HL-60 (cell line): Measurements from ENCODE around the gene WWOX.

Experiments
- DNase-seq, 2 experiments: peaks; one replicate each; pipeline ENCODE4 v3.0.0-alpha.2; 2010 to 2020; ENCODE audit warnings: low read depth in 1 of 2, low spot score in 1 of 2
- H3K27ac ChIP-seq: fragments of 250-450 bp; sonication (Bioruptor Pico); replicated peaks from 2 replicates; pipeline ENCODE4 v1.5.1; 2020; ENCODE audit warnings: mild to moderate bottlenecking, moderate library complexity
- H3K27me3 ChIP-seq: fragments of 250-450 bp; sonication (Bioruptor Pico); 2 replicates; pipeline ENCODE4 v1.5.1; 2021; ENCODE audit warnings: mild to moderate bottlenecking, moderate library complexity; ENCODE audit not compliant: insufficient read depth, poor library complexity, severe bottlenecking
- H3K4me3 ChIP-seq: replicated peaks from 2 replicates; pipeline ENCODE4 v1.5.1; 2011; ENCODE audit warnings: mild to moderate bottlenecking, control low read depth, low read length; ENCODE audit not compliant: insufficient read depth
- GABPA ChIP-seq: IDR thresholded peaks from 2 replicates; pipeline ENCODE4 v1.6.1; 2012; ENCODE audit warnings: low read depth
- POLR2AphosphoS5 ChIP-seq: IDR thresholded peaks from 2 replicates; pipeline ENCODE4 v1.6.1; 2012; ENCODE audit warnings: low read depth
- REST ChIP-seq: IDR thresholded peaks from 2 replicates; pipeline ENCODE4 v1.6.1; 2012; ENCODE audit warnings: low read depth; ENCODE audit not compliant: insufficient replicate concordance
- SPI1 ChIP-seq: IDR thresholded peaks from 2 replicates; pipeline ENCODE4 v1.6.1; 2012; ENCODE audit warnings: low read depth, mild to moderate bottlenecking, borderline replicate concordance
- TF ChIP-seq, protein P1 (sequence below): IDR thresholded peaks from one replicate; pipeline ENCODE4 v1.5.1; 2011; ENCODE audit warnings: low read length, control low read depth, inconsistent platforms; ENCODE audit not compliant: insufficient read depth

The WWOX gene

GRCh38 chr16:78538919-78539318 is 439.5 kb downstream of the WWOX start:
- Histone ChIP-seq H3K27ac (no peak overlapping the region), H3K27me3 (no peaks in the 10 kb centered on the region), H3K4me3 (no peak overlapping the region)
- no peak for DNase-seq
- TF ChIP-seq REST (no peak), GABPA (no peak), SPI1 (no peak), POLR2AphosphoS5 (no peak)
- TF ChIP-seq, protein P1, sequence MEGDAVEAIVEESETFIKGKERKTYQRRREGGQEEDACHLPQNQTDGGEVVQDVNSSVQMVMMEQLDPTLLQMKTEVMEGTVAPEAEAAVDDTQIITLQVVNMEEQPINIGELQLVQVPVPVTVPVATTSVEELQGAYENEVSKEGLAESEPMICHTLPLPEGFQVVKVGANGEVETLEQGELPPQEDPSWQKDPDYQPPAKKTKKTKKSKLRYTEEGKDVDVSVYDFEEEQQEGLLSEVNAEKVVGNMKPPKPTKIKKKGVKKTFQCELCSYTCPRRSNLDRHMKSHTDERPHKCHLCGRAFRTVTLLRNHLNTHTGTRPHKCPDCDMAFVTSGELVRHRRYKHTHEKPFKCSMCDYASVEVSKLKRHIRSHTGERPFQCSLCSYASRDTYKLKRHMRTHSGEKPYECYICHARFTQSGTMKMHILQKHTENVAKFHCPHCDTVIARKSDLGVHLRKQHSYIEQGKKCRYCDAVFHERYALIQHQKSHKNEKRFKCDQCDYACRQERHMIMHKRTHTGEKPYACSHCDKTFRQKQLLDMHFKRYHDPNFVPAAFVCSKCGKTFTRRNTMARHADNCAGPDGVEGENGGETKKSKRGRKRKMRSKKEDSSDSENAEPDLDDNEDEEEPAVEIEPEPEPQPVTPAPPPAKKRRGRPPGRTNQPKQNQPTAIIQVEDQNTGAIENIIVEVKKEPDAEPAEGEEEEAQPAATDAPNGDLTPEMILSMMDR: no peak

DNA sequence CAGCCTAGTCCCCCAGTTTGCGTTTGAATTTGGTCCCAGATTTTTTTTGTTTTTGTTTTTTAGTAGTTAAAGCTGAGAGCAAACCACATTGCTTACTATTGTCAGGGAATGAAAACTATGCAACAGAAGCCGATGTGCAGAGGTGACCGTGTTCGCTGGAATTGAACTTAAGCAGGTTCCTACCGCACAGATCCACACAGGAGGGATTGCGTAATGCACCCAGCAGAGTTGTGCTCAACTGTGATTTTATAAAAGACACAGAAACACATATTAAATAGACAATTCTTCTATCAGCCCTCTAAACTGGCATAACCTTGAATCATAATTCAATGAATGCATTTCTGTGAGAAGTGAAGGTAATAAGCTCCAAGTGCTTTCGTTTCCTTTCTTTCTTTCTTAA is 443.0 kb downstream of the WWOX start:
- H3K27me3 ChIP-seq: no peaks in the 10 kb centered on the region
- TF ChIP-seq GABPA (no peak), POLR2AphosphoS5 (no peak), SPI1 (no peak)
- H3K4me3 ChIP-seq: no peak overlapping the region
- H3K27ac ChIP-seq: no peak overlapping the region
- DNase-seq: no peak

DNA sequence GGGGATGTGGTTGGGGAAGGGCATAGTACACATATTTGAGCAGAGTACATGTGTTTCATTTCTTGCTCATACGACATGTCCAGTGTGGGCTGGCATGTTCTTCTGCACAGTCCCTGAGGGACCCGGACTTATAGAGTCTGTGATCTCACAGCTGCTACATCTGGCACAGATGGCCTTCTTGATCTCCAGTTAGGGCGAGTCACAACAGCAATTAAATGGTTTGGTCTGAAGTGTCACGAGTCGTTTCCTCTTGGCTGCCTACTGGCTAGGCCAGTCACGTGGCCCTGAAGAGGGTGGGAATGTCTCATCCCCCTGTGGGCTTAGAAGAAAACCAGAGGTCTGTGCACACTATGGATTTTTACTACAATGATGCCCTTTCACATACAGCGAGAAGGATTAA is 443.6 kb downstream of the WWOX start:
- TF ChIP-seq SPI1: no peak
- TF ChIP-seq, protein P1: no peak
- Histone ChIP-seq H3K27ac (no peak overlapping the region), H3K4me3 (no peak overlapping the region), H3K27me3 (no peaks in the 10 kb centered on the region)
- no peak for DNase-seq

DNA sequence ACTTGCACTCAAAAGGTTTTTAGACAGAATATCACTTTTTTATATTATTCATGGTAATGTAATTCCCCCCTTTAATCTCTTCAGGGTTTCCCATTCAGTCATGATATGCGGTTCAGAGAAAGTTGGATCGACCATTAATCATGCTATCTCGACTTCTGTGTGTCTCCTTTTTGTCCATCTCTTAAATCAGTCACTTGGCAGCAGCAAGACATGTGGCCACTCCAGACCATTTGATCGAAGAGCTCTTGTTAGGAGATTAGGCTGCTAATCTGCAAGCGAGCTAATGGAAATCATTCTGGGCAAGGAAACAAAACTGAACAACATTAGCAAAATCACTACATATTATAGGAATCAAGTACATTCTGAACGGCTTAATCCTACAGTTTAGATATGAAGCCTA is 449.9 kb downstream of the WWOX start:
- no peak for DNase-seq
- Histone ChIP-seq H3K27me3 (no peaks in the 10 kb centered on the region), H3K4me3 (no peak overlapping the region), H3K27ac (no peak overlapping the region)
- no peak for TF ChIP-seq REST
- TF ChIP-seq SPI1: no peak
- TF ChIP-seq, protein P1: no peak
- TF ChIP-seq POLR2AphosphoS5: no peak
- no peak for TF ChIP-seq GABPA
